Left renal cortex interstitium (tissue), 4 donors: Measurements from ENCODE around the gene REEP3. TPM values are rescaled to one million over a fixed set of nuclear protein-coding genes. Genes with fewer than 3 reads are reported as not detected.
A peak's percentile ranks its signal among the peaks of the same experiment; 100 is the strongest.

Source experiments
- DNase-seq, 4 donors: peaks; one replicate each; pipeline ENCODE4 v3.0.0-alpha.2; 2013; ENCODE audit warnings: low read depth in 4 of 4, low spot score in 2 of 4, missing footprints in 1 of 4
- polyA plus RNA-seq, 4 donors: library from polyadenylated mRNA; unstranded; fragments of 120-200 nt; gene quantifications; one replicate each; pipeline ENCODE4 v1.2.1, GENCODE V29; 2013; ENCODE audit not compliant: insufficient read length in 4 of 4

Gene REEP3
- polyA plus RNA-seq, 4 donors, result 26.2 to 36.3 (median 28.4) TPM

- peak in 2 of 4 donors; percentile 18 to 24 for DNase-seq
Measured at GRCh38 chr10:63627396-63627795, 106.2 kb downstream of the REEP3 start.

- peak; percentile 36 to 71 (median 52) for DNase-seq
Measured at GRCh38 chr10:63627881-63628296, 106.7 kb downstream of the REEP3 start.

- DNase-seq, result peak; percentile 77 to 96 (median 84)
Measured at GRCh38 chr10:63628526-63629362, 107.5 kb downstream of the REEP3 start.

- peak in 3 of 4 donors; percentile 89 to 96 (median 95) for DNase-seq
Measured at GRCh38 chr10:63629363-63630084, 108.3 kb downstream of the REEP3 start.

DNA sequence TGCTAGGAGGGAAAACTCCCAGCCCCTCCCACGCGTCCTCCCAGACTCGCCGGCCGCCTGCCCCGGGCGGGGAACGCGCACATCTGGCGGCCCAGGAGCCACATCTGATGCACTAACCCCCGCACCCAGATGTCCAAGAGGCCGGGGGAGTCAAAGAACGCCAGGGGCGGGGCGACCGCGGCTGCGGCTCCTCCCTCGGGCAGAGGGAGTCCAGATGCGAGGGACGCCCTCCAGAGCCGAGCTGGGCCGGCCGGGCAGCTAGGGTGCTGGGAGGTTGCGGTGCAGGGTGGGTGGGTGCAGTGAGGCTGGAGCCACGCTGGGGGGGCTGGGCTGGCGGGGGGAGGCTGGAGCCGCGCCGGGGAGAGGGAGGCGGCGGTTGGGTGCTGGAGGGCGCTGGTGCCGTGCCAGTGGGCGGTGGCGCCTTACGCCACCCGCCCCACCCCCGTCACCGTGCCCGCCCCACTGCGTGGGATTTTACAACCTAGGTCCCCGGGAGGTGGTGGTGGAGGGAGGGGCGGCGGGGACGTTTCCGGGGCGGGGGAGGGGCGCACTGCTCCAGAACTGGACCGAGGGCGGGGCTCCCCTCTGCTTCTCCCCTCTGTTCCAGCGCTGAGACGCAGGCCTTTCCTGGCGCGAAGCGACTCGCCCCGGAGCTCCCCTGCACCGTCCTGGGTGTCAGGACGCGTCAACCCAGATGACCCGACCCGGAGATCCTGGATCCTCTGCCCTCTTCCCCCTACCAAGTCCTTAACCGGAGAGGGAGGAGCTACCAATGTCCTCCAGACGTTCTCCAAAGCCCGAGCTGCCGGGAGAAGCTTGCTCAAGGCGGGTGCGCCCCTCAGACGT, 109.1 kb downstream of the REEP3 start:
- peak; percentile 75 to 85 (median 79) for DNase-seq

DNA sequence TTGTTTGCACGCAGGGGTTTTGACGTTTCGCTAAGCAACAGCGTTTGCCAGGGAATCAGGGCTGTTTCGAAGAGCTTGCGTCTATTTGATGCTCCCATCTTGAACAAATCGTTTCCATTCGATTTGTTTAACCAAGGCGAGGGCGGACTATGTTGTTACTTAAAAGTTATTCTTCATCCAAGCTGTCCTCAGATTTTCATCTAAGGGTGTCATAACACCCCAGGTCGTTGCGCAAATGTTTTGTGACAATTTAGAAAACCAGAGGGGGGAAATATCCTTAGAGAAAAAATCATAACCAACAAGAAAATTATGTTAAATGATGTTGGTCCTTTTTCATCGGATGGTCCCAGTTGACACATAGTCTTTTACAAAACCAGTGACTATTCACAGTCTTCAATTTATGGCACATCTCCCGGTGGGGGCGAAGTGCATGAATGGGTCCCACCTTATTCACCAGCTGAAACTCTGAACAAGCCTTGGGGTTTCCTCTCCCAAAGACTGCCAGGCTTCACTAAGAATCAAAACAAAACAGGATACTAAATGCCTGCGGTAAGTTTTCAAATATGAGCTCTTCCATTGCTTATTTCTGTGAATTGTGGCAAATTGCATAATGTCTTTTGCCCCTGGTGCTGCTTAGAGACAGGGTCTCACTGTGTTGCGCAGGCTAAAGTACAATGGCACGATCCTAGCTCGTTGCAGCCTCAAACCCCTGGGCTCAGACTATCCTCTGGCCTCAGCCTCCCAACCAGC, 109.9 kb downstream of the REEP3 start:
- DNase-seq, result peak in 1 of 4 donors; percentile 73

DNA sequence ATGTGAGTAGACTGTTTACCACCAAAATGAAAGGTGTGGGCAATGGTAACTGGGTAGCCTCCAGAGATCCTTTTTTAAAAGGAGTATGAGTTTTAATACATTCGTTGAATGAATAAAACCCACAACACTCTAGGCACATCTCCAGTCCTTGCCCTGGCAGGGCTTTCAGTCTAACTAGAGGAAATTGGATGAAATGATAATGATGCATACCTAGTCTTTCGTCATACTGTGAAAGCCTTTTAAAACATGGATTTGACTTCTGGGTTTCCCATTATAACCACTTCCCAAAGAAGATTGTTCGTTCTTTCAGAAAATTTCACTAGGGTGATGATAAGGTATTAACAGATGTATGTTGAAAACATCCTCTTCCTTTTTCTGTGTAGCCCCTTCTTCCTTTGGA, 110.8 kb downstream of the REEP3 start:
- DNase-seq, result no peak

GRCh38 chr10:63633677-63634487, 112.7 kb downstream of the REEP3 start:
- no peak for DNase-seq

DNA sequence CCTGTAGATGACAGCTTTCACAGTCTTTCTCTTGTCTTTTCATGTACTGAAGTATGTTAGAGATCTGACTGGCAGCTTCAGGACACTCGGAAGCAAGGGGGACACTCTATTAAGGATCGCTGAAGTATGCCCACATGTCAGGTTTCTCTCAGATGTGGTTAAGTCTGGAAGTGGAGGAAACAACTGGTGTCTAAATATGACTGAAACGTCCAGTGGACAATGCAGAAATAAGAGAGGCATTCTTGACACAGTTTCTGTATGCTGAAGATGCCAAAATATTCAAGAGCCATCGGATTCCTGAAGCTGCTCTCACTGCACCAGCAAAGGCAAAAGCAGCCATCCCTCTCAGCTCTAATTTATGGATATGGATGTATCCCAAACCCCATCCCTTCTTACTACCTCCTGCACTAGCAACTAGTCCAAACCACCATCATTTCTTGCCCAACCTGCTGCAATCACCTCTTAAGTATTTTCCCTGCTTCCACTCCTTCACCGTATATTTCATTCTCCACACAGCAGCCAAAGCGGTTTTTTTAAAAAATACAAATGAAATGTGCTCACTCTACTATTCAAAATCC, 113.4 kb downstream of the REEP3 start:
- DNase-seq, result no peak

DNA sequence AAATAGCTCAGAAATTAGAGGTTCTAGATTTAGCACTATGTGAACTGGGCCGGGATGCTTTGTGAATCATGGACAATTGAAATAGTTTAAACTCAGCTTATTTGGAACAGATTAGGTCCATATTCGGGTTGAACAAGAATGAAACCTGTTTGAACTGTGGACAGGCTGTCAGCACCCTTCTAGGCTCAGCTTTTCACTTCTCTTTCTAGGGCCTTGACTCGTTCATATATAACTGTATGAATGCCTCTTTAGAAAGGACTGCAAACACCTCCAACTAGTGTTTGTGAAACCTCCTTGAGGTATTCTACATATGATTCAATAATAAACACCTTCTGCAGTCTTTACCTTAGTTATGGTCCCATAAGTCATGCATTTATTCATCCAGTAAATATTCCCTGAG, 115.6 kb downstream of the REEP3 start:
- no peak for DNase-seq

GRCh38 chr10:63637901-63638327, 116.7 kb downstream of the REEP3 start:
- no peak for DNase-seq

- DNase-seq, result no peak
Measured at GRCh38 chr10:63641366-63641765, 120.2 kb downstream of the REEP3 start.

DNA sequence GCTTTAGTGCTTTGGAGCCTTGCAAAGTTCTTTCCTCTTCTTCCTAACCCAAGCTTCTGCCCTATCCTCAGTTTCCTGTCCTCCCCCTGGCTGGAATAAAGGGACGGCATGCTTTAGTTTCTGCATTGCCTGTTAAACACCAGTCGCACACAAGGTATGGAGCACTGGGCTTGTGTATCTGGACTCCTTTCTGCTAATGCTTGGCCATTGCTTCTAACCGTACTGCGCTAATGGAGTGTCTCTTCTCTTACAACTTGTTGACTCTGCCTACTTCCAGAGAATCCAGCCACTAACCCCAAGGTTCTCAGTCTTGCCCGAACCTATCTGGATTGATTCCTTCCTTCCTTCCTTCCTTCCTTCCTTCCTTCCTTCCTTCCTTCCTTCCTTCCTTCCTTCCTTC, 120.6 kb downstream of the REEP3 start:
- DNase-seq, result no peak

DNA sequence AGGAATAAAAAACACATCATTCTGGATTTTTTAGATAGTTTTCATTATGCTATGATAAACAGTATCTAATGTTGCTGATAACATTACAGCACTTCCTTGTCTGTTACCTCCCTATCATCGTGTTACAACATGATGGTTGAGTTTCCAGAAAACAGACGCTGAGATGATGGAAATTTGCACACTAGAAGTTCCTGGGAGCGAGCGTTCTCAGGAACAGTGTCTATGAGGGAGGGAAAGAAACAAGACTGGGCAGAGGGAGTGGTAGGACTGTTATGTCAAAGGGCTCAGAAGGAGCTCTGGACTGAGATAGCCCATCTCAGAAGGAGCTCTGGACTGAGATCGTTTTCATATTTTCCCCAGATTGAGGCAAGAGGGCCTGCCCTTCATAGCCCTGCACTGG, 121.6 kb downstream of the REEP3 start:
- no peak for DNase-seq

DNA sequence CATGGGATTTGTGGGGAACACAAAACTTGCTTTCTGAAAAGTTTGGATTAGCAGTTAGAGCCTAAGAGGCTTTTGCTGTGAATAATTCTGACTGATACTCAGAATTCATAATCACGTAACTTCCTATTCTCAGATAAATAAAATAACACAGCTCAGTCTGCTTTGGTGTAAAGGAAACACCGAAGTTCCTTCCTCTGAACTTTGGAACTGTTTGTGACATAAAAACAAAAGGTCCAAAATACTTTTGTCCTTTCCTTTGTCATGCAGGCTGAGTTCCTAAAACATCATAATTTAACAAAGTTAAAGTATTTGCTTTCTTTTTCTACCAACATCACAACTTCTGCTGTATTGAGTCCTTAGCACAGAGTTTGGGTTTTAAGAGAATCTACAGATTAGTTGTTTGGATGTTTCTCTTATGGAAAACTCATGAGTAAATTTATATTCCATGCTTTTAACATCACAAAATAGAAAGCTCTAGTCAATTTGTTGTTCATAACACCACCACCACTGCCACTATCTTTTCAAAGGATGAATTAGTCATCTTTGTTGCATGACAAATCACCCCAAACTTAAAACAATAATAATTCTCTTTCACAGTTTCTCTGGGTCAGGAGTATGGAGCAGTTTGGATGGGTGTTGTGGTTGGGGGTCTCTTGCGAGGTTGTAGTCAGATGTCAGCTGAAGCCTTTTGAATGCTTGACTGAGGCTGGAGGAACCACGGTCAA, 123.4 kb downstream of the REEP3 start:
- no peak for DNase-seq

GRCh38 chr10:63645195-63645594, 124.0 kb downstream of the REEP3 start:
- DNase-seq, result no peak

DNA sequence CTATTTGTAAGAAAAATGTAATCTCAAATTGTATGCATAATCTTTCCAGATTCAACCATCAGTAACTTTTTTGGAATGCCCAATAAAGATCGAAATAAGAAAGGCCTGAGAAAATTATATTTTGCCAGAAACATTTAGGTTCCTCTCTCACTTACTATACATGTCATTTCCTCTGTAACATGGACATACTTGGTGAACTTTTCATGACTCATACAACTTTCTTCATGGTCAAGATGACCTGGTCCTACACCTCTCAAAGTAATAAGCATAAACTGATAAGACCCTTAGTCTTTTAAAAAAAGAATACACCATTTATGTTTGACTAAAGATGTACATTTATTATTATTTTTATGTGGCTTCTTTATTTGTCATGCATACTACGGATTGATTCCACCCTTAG, 125.3 kb downstream of the REEP3 start:
- DNase-seq, result no peak

GRCh38 chr10:63651864-63652263, 130.7 kb downstream of the REEP3 start:
- DNase-seq, result no peak
